SK-N-SH (cell line): ENCODE data around the gene TBXAS1.

Experiments
- CTCF ChIP-seq: fragments of 200-600 bp; sonication (generic); IDR thresholded peaks from 2 replicates; pipeline ENCODE4 v1.6.1; 2017; ENCODE audit warnings: antibody characterized with exemption, mild to moderate bottlenecking, moderate library complexity
- JUND ChIP-seq: IDR thresholded peaks from 2 replicates; pipeline ENCODE4 v1.4.0; 2012
- POLR2AphosphoS5 ChIP-seq: IDR thresholded peaks from 2 replicates; pipeline ENCODE4 v1.6.1; 2012; ENCODE audit warnings: low read depth, low read length
- REST ChIP-seq: IDR thresholded peaks from 2 replicates; pipeline ENCODE4 v1.6.1; 2012; ENCODE audit warnings: mild to moderate bottlenecking, low read depth, low read length, moderate library complexity

- peak; percentile 35 for TF ChIP-seq CTCF
- no peak for TF ChIP-seq JUND
- no peak for TF ChIP-seq POLR2AphosphoS5
- no peak for TF ChIP-seq REST
Observed at GRCh38 chr7:140005754-140006503, 176.9 kb downstream of the TBXAS1 start.
